CD4-positive, alpha-beta T cell treated with Interleukin-2 at 100 ng/mL for 4 hours (primary cell): Measurements from ENCODE around the gene E2F4.

ENCODE experiments used
- DNase-seq: peaks from one replicate; pipeline ENCODE4 v3.0.0-alpha.2; 2020; ENCODE audit warnings: low spot score

E2F4 gene

DNA sequence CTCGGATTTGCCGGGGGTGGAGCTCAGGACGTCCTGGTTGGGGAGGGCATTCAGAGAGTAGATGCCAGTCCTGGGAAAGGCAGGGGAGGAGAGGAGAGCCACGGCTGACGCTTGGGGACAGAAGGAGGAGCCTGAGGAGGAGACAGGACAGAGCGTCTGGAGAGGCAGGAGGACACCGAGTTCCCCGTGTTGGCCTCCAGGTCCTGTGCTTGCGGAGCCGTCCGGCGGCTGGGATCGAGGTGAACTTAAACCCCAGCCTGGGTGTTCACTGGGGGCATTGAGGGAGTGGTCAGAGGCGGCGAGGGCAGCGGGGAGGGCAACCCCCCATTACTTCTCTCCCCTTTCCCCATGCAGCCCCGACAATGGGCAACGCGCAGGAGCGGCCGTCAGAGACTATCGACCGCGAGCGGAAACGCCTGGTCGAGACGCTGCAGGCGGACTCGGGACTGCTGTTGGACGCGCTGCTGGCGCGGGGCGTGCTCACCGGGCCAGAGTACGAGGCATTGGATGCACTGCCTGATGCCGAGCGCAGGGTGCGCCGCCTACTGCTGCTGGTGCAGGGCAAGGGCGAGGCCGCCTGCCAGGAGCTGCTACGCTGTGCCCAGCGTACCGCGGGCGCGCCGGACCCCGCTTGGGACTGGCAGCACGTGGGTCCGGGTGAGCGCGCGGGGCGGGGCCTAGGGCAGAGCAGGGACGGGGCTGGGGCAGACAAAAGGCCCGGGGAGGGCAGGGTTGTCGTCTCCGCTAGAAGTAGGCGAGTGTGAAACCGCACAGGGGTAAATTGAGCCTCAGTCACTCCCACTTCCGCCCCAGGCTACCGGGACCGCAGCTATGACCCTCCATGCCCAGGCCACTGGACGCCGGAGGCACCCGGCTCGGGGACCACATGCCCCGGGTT is 17.9 kb upstream of the E2F4 start:
- peak; percentile 72 for DNase-seq

- no peak for DNase-seq
Observed at GRCh38 chr16:67174706-67175231, 17.2 kb upstream of the E2F4 start.

GRCh38 chr16:67176662-67177061 is 15.3 kb upstream of the E2F4 start:
- DNase-seq = no peak

DNA sequence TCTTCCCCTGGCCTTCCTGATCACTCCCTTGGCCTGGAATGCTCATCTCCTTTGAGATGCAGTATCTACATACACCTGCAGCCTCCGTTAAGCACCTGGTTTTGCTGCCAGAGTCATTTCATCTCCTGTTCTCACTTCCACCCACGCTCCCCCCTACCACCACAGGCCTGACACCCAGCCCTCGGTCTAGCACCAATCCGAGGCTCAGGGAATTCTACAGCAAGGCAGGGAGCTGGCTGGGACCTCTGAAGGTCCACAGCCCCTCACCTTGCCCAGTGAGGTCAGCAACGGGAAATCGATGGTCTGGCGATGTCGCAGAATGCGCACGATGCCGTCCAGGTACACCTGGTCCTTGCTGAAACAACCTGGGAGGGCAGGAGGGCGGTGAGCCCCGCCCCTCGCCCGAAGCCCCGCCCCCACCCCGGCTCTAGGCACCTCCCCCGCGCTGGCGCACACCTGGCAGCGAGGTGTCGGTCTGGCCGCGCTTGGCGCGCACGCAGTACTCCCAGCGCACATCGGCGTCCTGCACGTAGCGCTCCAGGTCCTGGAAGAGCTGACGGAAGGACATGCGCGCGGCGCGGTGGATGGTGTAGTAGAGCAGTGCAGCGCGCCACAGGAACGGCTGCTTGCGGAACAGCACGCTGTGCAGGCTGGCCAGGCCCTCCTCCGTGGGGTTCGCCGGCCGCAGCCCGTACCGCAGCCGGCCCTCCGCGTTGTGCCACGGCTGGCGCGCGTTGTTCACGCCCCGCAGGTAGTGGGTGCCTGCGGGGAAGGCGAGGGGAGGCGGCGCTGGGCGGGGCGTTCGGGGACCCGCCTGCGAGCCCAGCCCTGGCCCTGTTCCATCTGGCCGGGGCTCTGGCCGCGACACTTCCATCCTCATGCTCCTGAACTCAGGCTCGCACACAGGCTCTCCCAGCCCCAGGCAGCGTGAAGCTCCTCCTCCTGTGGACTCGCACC is 13.9 kb upstream of the E2F4 start:
- DNase-seq = peak; percentile 70

- DNase-seq = no peak
Observed at GRCh38 chr16:67179421-67180080, 12.4 kb upstream of the E2F4 start.

- DNase-seq = no peak
Observed at GRCh38 chr16:67180166-67180565, 11.8 kb upstream of the E2F4 start.

DNA sequence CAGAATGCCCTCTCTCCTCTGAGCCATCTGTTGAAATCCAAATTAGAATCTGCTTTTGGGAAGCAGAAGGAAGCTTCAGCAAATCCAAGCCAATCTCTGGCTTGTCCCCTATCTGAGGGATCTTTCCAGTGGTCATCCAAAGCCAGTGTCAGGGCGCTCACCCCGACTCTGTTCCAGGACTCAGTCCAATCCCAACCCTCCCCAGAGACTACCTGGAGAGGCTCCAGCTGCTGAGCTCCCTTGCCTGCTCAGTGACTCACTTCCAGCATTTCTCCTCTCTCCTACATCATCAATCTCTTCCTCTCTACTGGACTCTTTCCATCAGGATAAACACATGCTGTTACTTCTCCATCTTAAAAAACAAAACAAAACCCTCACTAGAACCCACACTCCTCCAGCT is 10.6 kb upstream of the E2F4 start:
- DNase-seq = no peak

DNA sequence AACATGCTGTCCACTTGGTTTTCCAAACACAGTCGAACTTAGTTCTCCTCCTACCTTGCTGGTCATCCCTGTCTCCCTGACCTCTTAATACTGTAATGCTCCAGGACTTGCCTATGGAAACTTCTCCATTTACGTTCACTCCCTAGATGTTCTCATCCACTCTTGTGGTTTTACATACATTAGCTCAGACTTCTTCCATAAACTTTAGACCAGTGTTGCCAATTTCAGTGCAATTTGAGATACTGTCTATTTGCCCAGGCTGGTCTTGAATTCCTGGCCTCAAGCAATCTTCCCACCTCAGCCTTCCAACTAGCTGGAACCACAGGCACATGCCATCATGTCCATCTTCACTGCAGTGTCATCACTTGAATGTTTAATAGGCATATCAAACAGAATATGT is 9.7 kb upstream of the E2F4 start:
- no peak for DNase-seq

DNA sequence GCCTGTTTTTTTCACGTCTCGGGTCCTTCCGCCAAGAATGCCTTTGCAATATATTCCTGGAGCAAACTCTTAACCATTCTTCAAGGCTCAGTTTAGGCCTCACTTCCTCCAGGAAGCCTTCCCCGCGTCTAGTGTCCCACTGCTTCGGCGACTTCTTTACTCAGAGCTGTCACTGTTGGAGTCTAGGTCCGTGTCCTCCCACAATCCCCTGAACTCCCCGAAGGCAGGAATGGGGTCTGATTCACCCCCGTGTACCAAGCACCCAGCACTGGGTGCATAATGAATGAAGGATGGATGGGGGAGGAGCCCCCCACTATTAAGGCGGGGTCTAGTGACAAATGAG is 8.7 kb upstream of the E2F4 start:
- DNase-seq = no peak

DNA sequence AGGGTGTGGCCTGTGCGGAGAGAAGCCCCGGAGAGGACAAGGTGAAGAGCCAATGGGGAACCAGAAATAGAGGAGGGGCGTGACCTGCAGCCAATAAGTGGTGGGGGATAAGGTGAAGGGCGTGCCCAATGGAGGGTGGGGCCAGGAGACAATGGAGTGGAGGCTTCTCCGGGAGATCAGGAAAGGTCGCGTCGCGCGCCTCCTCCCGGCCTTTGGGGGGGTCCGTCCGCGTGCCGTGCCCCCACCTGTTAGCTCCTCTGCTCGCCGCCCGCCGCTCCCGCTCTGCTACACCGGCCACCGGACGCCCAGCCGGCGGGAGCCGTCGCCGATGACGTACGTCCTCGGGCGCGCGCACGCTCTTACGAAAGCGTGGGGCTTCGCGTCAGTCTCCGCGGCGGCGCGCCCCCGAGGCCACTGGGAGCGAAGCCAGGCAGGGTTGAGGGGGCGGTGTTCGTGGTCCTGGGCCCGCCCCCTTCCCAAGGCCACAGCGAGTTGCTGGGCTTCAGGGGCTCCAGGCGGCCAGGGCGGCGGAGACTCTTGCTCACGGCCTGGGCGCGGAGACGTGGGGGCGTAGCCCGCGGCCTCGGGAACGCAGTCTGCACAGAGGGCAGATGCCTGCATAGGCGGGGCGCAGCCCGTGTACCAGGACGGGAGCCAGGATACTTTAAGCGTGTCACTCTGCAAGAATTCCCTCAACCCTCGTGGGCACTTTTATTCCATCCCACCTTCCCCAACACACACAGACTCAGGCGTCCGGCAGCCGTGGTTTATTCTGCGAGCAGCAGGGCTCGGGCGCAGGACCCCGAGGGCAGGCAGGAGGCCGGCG is 8.1 kb upstream of the E2F4 start, which contains the start of gene MATCAP1:
Gene MATCAP1 (minus strand): TSS at position 337 of the 826 bp plus-strand sequence. CDS start 3,353 bp downstream, outside the sequence.
- DNase-seq = peak; percentile 96

GRCh38 chr16:67184453-67184994 is 7.4 kb upstream of the E2F4 start:
- DNase-seq = no peak

DNA sequence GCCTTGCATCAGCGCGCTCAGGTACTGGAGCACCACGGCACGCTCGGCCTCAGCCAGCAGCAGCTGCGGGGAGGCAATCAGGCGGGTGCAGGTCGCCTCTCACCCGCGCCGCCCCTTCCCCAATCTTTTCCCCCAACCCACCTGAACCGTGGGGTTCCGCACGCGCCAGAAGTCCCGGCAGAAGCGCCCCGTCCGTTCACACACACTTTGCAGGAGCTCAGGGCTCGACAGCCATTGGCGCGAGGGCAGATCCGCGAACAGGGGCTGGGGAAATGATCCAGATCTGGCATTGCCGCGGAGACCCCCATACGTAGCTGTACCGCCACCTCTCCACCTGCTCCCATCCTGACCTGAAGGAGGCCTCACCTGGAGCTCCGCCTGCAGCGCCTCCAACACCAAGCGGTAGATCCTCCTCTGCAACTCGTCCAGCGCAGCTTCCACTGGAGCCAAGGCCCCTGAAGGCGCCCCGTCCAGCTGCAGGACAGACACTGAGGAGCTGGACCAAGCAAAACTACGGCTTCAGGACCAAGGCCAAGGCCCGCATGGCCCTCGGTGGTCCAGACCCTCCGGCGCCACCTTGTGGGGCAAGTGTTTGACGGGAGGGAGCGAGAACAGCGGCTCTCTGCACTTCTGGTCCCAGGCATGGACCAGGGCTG is 6.8 kb upstream of the E2F4 start:
- peak; percentile 83 for DNase-seq

DNA sequence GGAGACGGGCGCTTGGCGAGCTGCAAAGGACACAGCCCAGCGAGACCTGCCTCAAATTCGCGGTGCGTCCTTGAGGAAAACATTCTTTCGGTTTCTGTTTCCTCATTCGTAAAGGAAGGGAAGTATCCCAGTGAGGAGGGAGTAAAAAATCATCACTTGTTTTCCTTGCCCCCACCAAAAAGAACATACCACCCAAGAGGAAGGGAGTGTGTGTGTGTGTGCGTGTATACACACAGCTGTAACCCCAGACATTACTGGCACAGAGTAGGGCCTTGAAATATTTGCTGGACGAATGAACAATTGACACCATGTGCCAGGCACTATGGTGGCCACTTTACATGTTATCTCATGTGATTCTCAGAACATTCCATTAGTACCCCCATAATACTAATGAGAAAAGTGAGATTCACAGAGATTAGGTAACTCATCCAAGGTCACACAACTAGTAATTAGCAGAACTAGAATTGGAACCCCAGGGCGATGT is 6.3 kb upstream of the E2F4 start:
- no peak for DNase-seq

- DNase-seq = no peak
Observed at GRCh38 chr16:67186550-67186950, 5.4 kb upstream of the E2F4 start.

- no peak for DNase-seq
Observed at GRCh38 chr16:67187175-67187890, 4.6 kb upstream of the E2F4 start.

- no peak for DNase-seq
Observed at GRCh38 chr16:67188323-67188722, 3.6 kb upstream of the E2F4 start.

DNA sequence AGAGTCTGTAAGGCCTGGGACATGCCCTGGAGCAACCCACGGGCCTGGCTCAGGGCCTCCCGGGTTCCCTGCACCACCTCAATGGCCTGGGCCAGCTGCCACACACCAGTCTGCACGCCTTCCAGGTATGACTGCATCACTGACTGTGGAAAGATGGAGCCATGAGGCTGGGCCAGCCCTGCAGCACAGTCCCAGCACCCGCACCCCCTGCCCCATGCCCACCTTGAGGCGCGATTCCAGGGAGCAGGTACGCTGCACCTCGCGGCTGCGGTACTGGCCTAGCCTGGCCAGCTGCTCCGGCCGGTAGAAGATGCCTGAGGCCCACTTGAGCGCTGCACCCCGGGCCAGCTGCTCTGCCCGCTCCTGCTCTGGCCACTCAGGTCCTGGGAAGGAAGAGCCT is 3.2 kb upstream of the E2F4 start:
- DNase-seq = no peak

DNA sequence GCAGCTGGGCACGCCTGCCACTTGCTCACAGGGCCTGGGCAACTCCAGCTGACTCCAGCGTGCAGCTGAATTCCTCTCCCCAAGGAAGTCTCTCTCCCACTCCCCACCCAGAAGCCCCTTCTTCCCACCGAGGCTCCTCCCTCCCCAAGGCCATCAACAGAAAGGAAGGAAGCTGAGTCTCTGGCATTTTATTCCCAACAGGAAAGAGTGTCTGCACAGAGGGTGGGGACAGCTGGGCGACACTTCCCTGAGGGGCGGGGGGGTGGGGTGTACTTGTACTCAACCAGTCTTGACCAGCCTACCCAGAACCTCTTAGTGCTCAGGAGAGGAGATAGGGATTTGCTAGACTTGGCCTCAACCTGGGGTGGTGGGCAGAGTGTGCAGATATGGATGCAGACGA is 1.9 kb upstream of the E2F4 start, which contains the start of gene EXOC3L1:
Gene EXOC3L1 (minus strand): TSS at position 96 of the 400 bp plus-strand sequence. CDS start 460 bp downstream, outside the sequence.
- DNase-seq = no peak
